NCI-H1048 (cell line): ENCODE data around the gene SGPP2.
A peak's percentile ranks its signal among the peaks of the same experiment; 100 is the strongest.

Source experiments
- DNase-seq: peaks from one replicate; lab custom pipeline; 2025; lab: John Stamatoyannopoulos, UW

SGPP2 gene

GRCh38 chr2:222525811-222526210 lies 101.5 kb downstream of the SGPP2 start:
- DNase-seq, result no peak

GRCh38 chr2:222526480-222527277 lies 102.3 kb downstream of the SGPP2 start:
- no peak for DNase-seq

- DNase-seq, result no peak
These were observed 108.0 kb downstream of the SGPP2 start for GRCh38 chr2:222532315-222532714.

- no peak for DNase-seq
These were observed 111.1 kb downstream of the SGPP2 start for GRCh38 chr2:222535477-222535876.

- no peak for DNase-seq
These were observed 114.2 kb downstream of the SGPP2 start for GRCh38 chr2:222538535-222538934.

GRCh38 chr2:222544661-222545060 lies 120.3 kb downstream of the SGPP2 start:
- no peak for DNase-seq

GRCh38 chr2:222545823-222546795 lies 121.8 kb downstream of the SGPP2 start:
- no peak for DNase-seq

- DNase-seq, result no peak
These were observed 122.7 kb downstream of the SGPP2 start for GRCh38 chr2:222547083-222547482.

GRCh38 chr2:222548992-222549391 lies 124.6 kb downstream of the SGPP2 start:
- DNase-seq, result no peak

GRCh38 chr2:222554517-222554916 lies 130.2 kb downstream of the SGPP2 start:
- DNase-seq, result no peak

- no peak for DNase-seq
These were observed 136.8 kb downstream of the SGPP2 start for GRCh38 chr2:222561151-222561550.

GRCh38 chr2:222561817-222562645 lies 137.7 kb downstream of the SGPP2 start:
- no peak for DNase-seq

- DNase-seq, result no peak
These were observed 138.9 kb downstream of the SGPP2 start for GRCh38 chr2:222563106-222563718.

- no peak for DNase-seq
These were observed 139.6 kb downstream of the SGPP2 start for GRCh38 chr2:222563936-222564335.

- no peak for DNase-seq
These were observed 141.9 kb downstream of the SGPP2 start for GRCh38 chr2:222566229-222566628.

GRCh38 chr2:222568865-222569264 lies 144.5 kb downstream of the SGPP2 start:
- no peak for DNase-seq

GRCh38 chr2:222569826-222570225 lies 145.5 kb downstream of the SGPP2 start:
- DNase-seq, result no peak

- DNase-seq, result peak; percentile 8
These were observed 147.9 kb downstream of the SGPP2 start for GRCh38 chr2:222572264-222572721.

GRCh38 chr2:222572751-222573174 lies 148.4 kb downstream of the SGPP2 start:
- DNase-seq, result no peak

- no peak for DNase-seq
These were observed 151.3 kb downstream of the SGPP2 start for GRCh38 chr2:222575618-222576017.
